Stimulated activated effector memory CD8-positive, alpha-beta T cell treated with anti-CD3 and anti-CD28 coated beads, Interleukin-12 subunit alpha, Interleukin-12 subunit beta, amount 100 ng/mL, for 72 hours (primary cell): ENCODE data around the gene ADAMTS6.

Experiments
- ATAC-seq: fragments of 150-1000 bp; cut with Tn5 transposase; 2 replicates; pipeline ENCODE4 v1.10.0; 2021
- DNase-seq, 2 donors: peaks; one replicate each; pipeline ENCODE4 v3.0.0; 2021 to 2022; ENCODE audit warnings: low spot score in 2 of 2
- H3K27ac Mint-ChIP-seq: one replicate; pipeline ENCODE4 v1.8.0; 2022; ENCODE audit warnings: mild to moderate bottlenecking, mixed read lengths
- H3K36me3 Mint-ChIP-seq: one replicate; pipeline ENCODE4 v1.8.0; 2022; ENCODE audit warnings: mild to moderate bottlenecking, mixed read lengths
- H3K4me1 Mint-ChIP-seq: one replicate; pipeline ENCODE4 v1.8.0; 2022; ENCODE audit warnings: mixed read lengths
- H3K4me3 Mint-ChIP-seq: one replicate; pipeline ENCODE4 v1.8.0; 2022; ENCODE audit warnings: mild to moderate bottlenecking, mixed read lengths
- H3K9me3 Mint-ChIP-seq: one replicate; pipeline ENCODE4 v1.8.0; 2022; ENCODE audit warnings: mixed read lengths

The ADAMTS6 gene

GRCh38 chr5:65117525-65117924 lies 364.2 kb downstream of the ADAMTS6 start:
- no peak for ATAC-seq
- no peak for DNase-seq
- Mint-ChIP-seq H3K27ac (no peak overlapping the region), H3K4me3 (no peak overlapping the region), H3K4me1 (no peaks in the 10 kb centered on the region), H3K36me3 (no peaks in the 10 kb centered on the region), H3K9me3 (peaks cover 6% of the 10 kb centered on the region)

- Mint-ChIP-seq H3K4me1 (no peaks in the 10 kb centered on the region), H3K9me3 (peaks cover 6% of the 10 kb centered on the region), H3K27ac (no peak overlapping the region), H3K4me3 (no peak overlapping the region), H3K36me3 (no peaks in the 10 kb centered on the region)
- DNase-seq (no peak), ATAC-seq (no peak)
Measured at GRCh38 chr5:65113771-65114170, 367.9 kb downstream of the ADAMTS6 start.

GRCh38 chr5:65111961-65112658 lies 369.6 kb downstream of the ADAMTS6 start:
- no peak overlapping the region for H3K4me3 Mint-ChIP-seq
- H3K9me3 Mint-ChIP-seq = no peaks in the 10 kb centered on the region
- H3K36me3 Mint-ChIP-seq = no peaks in the 10 kb centered on the region
- no peak for DNase-seq
- H3K4me1 Mint-ChIP-seq = no peaks in the 10 kb centered on the region
- no peak overlapping the region for H3K27ac Mint-ChIP-seq
- ATAC-seq = no peak

- Mint-ChIP-seq H3K4me3 (no peak overlapping the region), H3K4me1 (peaks cover 21% of the 10 kb centered on the region), H3K27ac (no peak overlapping the region), H3K9me3 (no peaks in the 10 kb centered on the region), H3K36me3 (no peaks in the 10 kb centered on the region)
- ATAC-seq (no peak), DNase-seq (no peak)
Measured at GRCh38 chr5:65108786-65109743, 372.7 kb downstream of the ADAMTS6 start.

GRCh38 chr5:65105301-65105700 lies 376.4 kb downstream of the ADAMTS6 start:
- Mint-ChIP-seq H3K36me3 (no peaks in the 10 kb centered on the region), H3K9me3 (no peaks in the 10 kb centered on the region), H3K4me3 (no peak overlapping the region), H3K4me1 (peaks cover 38% of the 10 kb centered on the region), H3K27ac (no peak overlapping the region)
- ATAC-seq (no peak), DNase-seq (no peak)

- ATAC-seq (no peak), DNase-seq (no peak)
- Mint-ChIP-seq H3K9me3 (no peaks in the 10 kb centered on the region), H3K4me1 (peaks cover 38% of the 10 kb centered on the region), H3K27ac (no peak overlapping the region), H3K36me3 (no peaks in the 10 kb centered on the region), H3K4me3 (no peak overlapping the region)
Measured at GRCh38 chr5:65104831-65105230, 376.9 kb downstream of the ADAMTS6 start.

- peak overlapping the region; percentile 69 for H3K4me3 Mint-ChIP-seq
- no peaks in the 10 kb centered on the region for H3K36me3 Mint-ChIP-seq
- DNase-seq (no peak), ATAC-seq (no peak)
- H3K4me1 Mint-ChIP-seq = peaks cover 38% of the 10 kb centered on the region
- no peaks in the 10 kb centered on the region for H3K9me3 Mint-ChIP-seq
- H3K27ac Mint-ChIP-seq = peak overlapping the region; percentile 92
Measured at GRCh38 chr5:65103756-65104440, 377.8 kb downstream of the ADAMTS6 start.

GRCh38 chr5:65102976-65103711 lies 378.6 kb downstream of the ADAMTS6 start:
- peak overlapping the region; percentile 92 for H3K27ac Mint-ChIP-seq
- no peaks in the 10 kb centered on the region for H3K36me3 Mint-ChIP-seq
- peaks cover 38% of the 10 kb centered on the region for H3K4me1 Mint-ChIP-seq
- H3K4me3 Mint-ChIP-seq = peak overlapping the region; percentile 69
- DNase-seq = peak; percentile 43 to 78
- ATAC-seq = peak; percentile 90
- H3K9me3 Mint-ChIP-seq = no peaks in the 10 kb centered on the region

GRCh38 chr5:65102371-65102975 lies 379.2 kb downstream of the ADAMTS6 start:
- no peak for ATAC-seq
- Mint-ChIP-seq H3K9me3 (no peaks in the 10 kb centered on the region), H3K36me3 (no peaks in the 10 kb centered on the region), H3K4me3 (peak overlapping the region; percentile 69), H3K4me1 (peaks cover 38% of the 10 kb centered on the region), H3K27ac (peak overlapping the region; percentile 92)
- DNase-seq = no peak

- Mint-ChIP-seq H3K9me3 (no peaks in the 10 kb centered on the region), H3K4me1 (peaks cover 38% of the 10 kb centered on the region), H3K27ac (no peak overlapping the region), H3K36me3 (no peaks in the 10 kb centered on the region), H3K4me3 (peak overlapping the region; percentile 69)
- ATAC-seq (no peak), DNase-seq (no peak)
Measured at GRCh38 chr5:65101632-65102100, 380.1 kb downstream of the ADAMTS6 start.

- Mint-ChIP-seq H3K27ac (no peak overlapping the region), H3K4me1 (peaks cover 33% of the 10 kb centered on the region), H3K9me3 (no peaks in the 10 kb centered on the region), H3K36me3 (no peaks in the 10 kb centered on the region), H3K4me3 (no peak overlapping the region)
- no peak for DNase-seq
- ATAC-seq = no peak
Measured at GRCh38 chr5:65100911-65101631, 380.6 kb downstream of the ADAMTS6 start.
